HepG2 (cell line): ENCODE results near the gene NMUR1. TPM values are rescaled to one million over a fixed set of nuclear protein-coding genes. Genes with fewer than 3 reads are reported as not detected.
A peak's percentile ranks its signal among the peaks of the same experiment; 100 is the strongest.

Source experiments
- ARNT2 ChIP-seq: sonication (generic); formaldehyde crosslinking; IDR thresholded peaks from 2 replicates; pipeline ENCODE4 v1.8.0; 2022; ENCODE audit warnings: mild to moderate bottlenecking, low read depth, missing genetic modification reagents, moderate library complexity
- BRD4 ChIP-seq: sonication (generic); formaldehyde crosslinking; IDR thresholded peaks from 2 replicates; pipeline ENCODE4 v1.4.0; 2020; ENCODE audit warnings: missing genetic modification reagents
- KDM3A ChIP-seq: IDR thresholded peaks from 2 replicates; pipeline ENCODE4 v1.6.1; 2018; ENCODE audit warnings: low read depth, missing compliant biosample characterization
- KLF12 ChIP-seq: sonication (generic); formaldehyde crosslinking; IDR thresholded peaks from 2 replicates; pipeline ENCODE4 v1.4.0; 2020; ENCODE audit warnings: missing genetic modification reagents, borderline replicate concordance
- MTA1 ChIP-seq: sonication (generic); formaldehyde crosslinking; IDR thresholded peaks from 2 replicates; pipeline ENCODE4 v1.4.0; 2020; ENCODE audit warnings: missing genetic modification reagents, mild to moderate bottlenecking, borderline replicate concordance
- NFYB ChIP-seq: sonication (generic); formaldehyde crosslinking; IDR thresholded peaks from 2 replicates; pipeline ENCODE4 v1.4.0; 2020; ENCODE audit warnings: missing genetic modification reagents
- PTBP1 ChIP-seq: fragments of 200-400 bp; formaldehyde crosslinking; IDR thresholded peaks from 2 replicates; pipeline ENCODE4 v1.6.1; 2018; ENCODE audit warnings: low read length, low read depth; ENCODE audit not compliant: poor library complexity, severe bottlenecking
- SNAPC2 ChIP-seq: sonication (generic); formaldehyde crosslinking; IDR thresholded peaks from 2 replicates; pipeline ENCODE4 v1.8.1; 2022; ENCODE audit warnings: mild to moderate bottlenecking, missing genetic modification reagents
- SOX6 ChIP-seq, 2 experiments: fragments of 450-650 bp in 1 of 2; sonication (generic) in 1 of 2; formaldehyde crosslinking in 1 of 2; IDR thresholded peaks; 2 replicates each; pipeline versions ENCODE4 v1.4.0 to v1.6.1; 2017 to 2020; ENCODE audit warnings: antibody characterized with exemption in 1 of 2, mild to moderate bottlenecking in 1 of 2, missing genetic modification reagents in 1 of 2
- TOPORS ChIP-seq: sonication (generic); formaldehyde crosslinking; IDR thresholded peaks from 2 replicates; pipeline ENCODE4 v1.8.0; 2023; ENCODE audit warnings: mild to moderate bottlenecking, missing genetic modification reagents
- YEATS4 ChIP-seq: sonication (generic); formaldehyde crosslinking; IDR thresholded peaks from 2 replicates; pipeline ENCODE4 v1.4.0; 2020; ENCODE audit warnings: missing genetic modification reagents, borderline replicate concordance
- ZFP90 ChIP-seq: sonication (generic); formaldehyde crosslinking; IDR thresholded peaks from 2 replicates; pipeline ENCODE4 v1.8.0; 2022; ENCODE audit warnings: missing genetic modification reagents, mild to moderate bottlenecking, inconsistent platforms, borderline replicate concordance
- ZNF124 ChIP-seq: sonication (generic); formaldehyde crosslinking; IDR thresholded peaks from 2 replicates; pipeline ENCODE4 v1.4.0; 2020; ENCODE audit warnings: missing genetic modification reagents
- ZNF44 ChIP-seq: sonication (generic); formaldehyde crosslinking; IDR thresholded peaks from 2 replicates; pipeline ENCODE4 v1.5.1; 2020; ENCODE audit warnings: mild to moderate bottlenecking, missing genetic modification reagents
- ZNF556 ChIP-seq: sonication (generic); formaldehyde crosslinking; IDR thresholded peaks from 2 replicates; pipeline ENCODE4 v1.4.0; 2020; ENCODE audit warnings: mild to moderate bottlenecking, missing genetic modification reagents, borderline replicate concordance
- polyA plus RNA-seq, 8 experiments: library from polyadenylated mRNA; depleted of rRNA in 3 of 8; stranded (reverse) in 7 of 8; unstranded in 1 of 8; fragments of >200 nt; fragmentation: Illumina TruSeq in 4 of 8; extraction: Trizol in 4 of 8; gene quantifications; 2 replicates each; pipeline versions ENCODE4 v1.2.1 to v1.2.3, GENCODE V29; 2011 to 2016; ENCODE audit warnings: low read depth in 4 of 8, missing spikeins in 1 of 8, mixed read lengths in 1 of 8; ENCODE audit not compliant: insufficient read depth in 1 of 8
- total RNA-seq, 5 experiments: library from RNA; depleted of rRNA; stranded (reverse); fragments of >200 nt; fragmentation: Illumina TruSeq; extraction: Trizol; gene quantifications; 2 replicates each; pipeline ENCODE4 v1.2.3, GENCODE V29; 2016; ENCODE audit warnings: low read depth in 1 of 5
- TF ChIP-seq, protein P1 (sequence below): sonication (generic); formaldehyde crosslinking; IDR thresholded peaks from 2 replicates; pipeline ENCODE4 v1.8.0; 2022; ENCODE audit warnings: mild to moderate bottlenecking, missing genetic modification reagents, moderate library complexity
- TF ChIP-seq, protein P2 (sequence below): sonication (generic); formaldehyde crosslinking; IDR thresholded peaks from 2 replicates; pipeline ENCODE4 v1.8.1; 2023; ENCODE audit warnings: mild to moderate bottlenecking, moderate library complexity, missing genetic modification reagents
- TF ChIP-seq, protein P3 (sequence below): sonication (generic); formaldehyde crosslinking; IDR thresholded peaks from 2 replicates; pipeline ENCODE4 v1.4.0; 2020; ENCODE audit warnings: missing genetic modification reagents, low read depth, mild to moderate bottlenecking, borderline replicate concordance
- TF ChIP-seq, protein P4 (sequence below): sonication (generic); formaldehyde crosslinking; IDR thresholded peaks from 2 replicates; pipeline ENCODE4 v1.5.0; 2020; ENCODE audit warnings: mild to moderate bottlenecking, missing genetic modification reagents
- TF ChIP-seq, protein P5 (sequence below): sonication (generic); formaldehyde crosslinking; IDR thresholded peaks from 2 replicates; pipeline ENCODE4 v1.5.0; 2020; ENCODE audit warnings: missing genetic modification reagents
- TF ChIP-seq, protein P6 (sequence below): IDR thresholded peaks from 2 replicates; pipeline ENCODE4 v1.6.1; 2016; ENCODE audit warnings: missing biosample characterization, missing genetic modification reagents, low read depth

Gene NMUR1
- total and polyA plus RNA-seq, 2 of the 13 experiments (the other 11 are each of a cell fraction or from before 2014, with no cell fraction given), result not detected

DNA sequence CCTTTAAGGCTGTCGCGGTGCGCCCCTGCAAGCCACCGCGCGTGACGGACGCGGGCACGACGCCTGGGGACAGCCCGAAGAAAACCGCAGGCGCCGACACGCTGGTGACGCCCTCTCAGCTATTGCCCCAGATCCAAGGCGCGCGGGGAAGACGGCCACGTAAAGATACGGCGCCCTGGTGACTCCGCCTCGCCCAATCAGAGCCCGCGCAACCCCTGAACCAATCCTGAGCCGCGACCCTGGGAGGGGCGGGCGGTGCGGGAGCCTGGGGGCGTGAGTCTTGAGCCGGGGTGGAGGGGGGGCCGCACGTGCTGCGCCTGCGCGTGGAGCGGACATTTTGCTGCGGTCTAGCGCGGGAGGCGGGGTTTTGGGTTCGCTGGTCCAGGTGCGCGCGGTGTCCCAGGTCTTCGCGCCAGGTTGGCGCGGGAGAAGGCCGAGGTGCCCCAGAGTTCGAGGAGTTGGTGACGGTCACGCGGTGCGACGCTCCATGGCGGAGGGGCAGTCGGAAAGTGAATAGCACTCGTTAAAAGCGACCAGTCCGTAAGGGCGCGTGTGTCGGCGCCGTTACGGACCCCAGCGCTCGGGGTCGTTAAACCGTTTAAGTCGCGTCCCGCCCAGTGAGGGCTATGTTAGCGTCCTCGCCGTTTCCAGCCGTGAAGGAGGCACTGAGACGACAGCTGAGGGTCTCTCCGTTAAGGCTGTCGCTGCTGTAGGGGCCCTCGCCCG lies 15.9 kb downstream of the NMUR1 start (continued):
- TF ChIP-seq, protein P1, sequence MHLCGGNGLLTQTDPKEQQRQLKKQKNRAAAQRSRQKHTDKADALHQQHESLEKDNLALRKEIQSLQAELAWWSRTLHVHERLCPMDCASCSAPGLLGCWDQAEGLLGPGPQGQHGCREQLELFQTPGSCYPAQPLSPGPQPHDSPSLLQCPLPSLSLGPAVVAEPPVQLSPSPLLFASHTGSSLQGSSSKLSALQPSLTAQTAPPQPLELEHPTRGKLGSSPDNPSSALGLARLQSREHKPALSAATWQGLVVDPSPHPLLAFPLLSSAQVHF (CRISPR knock-in tag), result no peak
- no peak for TF ChIP-seq SOX6 (IDR thresholded peaks at IDR 0.05)
- TF ChIP-seq SOX6 (CRISPR knock-in tag; IDR thresholded peaks at IDR 0.05), result no peak
- TF ChIP-seq, protein P2, sequence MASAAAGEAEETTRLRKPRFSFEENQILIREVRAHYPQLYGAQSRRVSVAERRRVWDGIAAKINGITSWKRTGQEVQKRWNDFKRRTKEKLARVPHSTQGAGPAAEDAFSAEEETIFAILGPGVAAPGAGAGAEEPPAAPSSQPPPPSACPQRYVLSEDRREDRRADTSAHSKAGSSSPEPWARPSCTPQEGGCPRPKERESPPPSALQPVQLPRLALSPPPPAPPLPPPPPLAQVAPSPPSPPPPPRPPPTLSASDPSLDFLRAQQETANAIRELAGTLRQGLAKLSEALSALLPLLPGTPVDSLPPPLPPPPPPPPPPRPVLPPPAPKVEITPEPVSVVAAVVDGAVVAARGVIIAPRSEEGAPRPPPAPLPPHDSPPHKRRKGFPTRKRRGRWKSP, result no peak
- 0 out of 2 replicates have a peak, but pooled peaks have one; percentile 19 for TF ChIP-seq MTA1 (CRISPR knock-in tag)
- peak; percentile 57; the same call in 1 of the 2 replicates for TF ChIP-seq ARNT2
- TF ChIP-seq KLF12 (CRISPR knock-in tag), result no peak
- TF ChIP-seq PTBP1, result peak; percentile 36
- TF ChIP-seq, protein P3, sequence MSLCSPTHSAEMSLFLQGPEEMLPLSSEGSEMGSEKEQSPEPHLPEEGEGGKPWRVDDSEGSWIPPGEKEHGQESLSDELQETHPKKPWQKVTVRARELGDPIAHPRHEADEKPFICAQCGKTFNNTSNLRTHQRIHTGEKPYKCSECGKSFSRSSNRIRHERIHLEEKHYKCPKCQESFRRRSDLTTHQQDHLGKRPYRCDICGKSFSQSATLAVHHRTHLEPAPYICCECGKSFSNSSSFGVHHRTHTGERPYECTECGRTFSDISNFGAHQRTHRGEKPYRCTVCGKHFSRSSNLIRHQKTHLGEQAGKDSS (CRISPR knock-in tag), result no peak
- TF ChIP-seq YEATS4 (CRISPR knock-in tag), result peak; percentile 35; the same call in 1 of the 2 replicates
- TF ChIP-seq, protein P4, sequence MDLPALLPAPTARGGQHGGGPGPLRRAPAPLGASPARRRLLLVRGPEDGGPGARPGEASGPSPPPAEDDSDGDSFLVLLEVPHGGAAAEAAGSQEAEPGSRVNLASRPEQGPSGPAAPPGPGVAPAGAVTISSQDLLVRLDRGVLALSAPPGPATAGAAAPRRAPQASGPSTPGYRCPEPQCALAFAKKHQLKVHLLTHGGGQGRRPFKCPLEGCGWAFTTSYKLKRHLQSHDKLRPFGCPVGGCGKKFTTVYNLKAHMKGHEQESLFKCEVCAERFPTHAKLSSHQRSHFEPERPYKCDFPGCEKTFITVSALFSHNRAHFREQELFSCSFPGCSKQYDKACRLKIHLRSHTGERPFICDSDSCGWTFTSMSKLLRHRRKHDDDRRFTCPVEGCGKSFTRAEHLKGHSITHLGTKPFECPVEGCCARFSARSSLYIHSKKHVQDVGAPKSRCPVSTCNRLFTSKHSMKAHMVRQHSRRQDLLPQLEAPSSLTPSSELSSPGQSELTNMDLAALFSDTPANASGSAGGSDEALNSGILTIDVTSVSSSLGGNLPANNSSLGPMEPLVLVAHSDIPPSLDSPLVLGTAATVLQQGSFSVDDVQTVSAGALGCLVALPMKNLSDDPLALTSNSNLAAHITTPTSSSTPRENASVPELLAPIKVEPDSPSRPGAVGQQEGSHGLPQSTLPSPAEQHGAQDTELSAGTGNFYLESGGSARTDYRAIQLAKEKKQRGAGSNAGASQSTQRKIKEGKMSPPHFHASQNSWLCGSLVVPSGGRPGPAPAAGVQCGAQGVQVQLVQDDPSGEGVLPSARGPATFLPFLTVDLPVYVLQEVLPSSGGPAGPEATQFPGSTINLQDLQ (CRISPR knock-in tag), result 0 out of 2 replicates have a peak, but pooled peaks have one; percentile 43
- TF ChIP-seq SNAPC2 (CRISPR knock-in tag), result no peak
- TF ChIP-seq ZFP90 (CRISPR knock-in tag), result 0 out of 2 replicates have a peak, but pooled peaks have one; percentile 59
- TF ChIP-seq, protein P5, sequence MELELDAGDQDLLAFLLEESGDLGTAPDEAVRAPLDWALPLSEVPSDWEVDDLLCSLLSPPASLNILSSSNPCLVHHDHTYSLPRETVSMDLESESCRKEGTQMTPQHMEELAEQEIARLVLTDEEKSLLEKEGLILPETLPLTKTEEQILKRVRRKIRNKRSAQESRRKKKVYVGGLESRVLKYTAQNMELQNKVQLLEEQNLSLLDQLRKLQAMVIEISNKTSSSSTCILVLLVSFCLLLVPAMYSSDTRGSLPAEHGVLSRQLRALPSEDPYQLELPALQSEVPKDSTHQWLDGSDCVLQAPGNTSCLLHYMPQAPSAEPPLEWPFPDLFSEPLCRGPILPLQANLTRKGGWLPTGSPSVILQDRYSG (CRISPR knock-in tag), result 0 out of 2 replicates have a peak, but pooled peaks have one; percentile 54
- TF ChIP-seq NFYB (CRISPR knock-in tag), result peak; percentile 74
- TF ChIP-seq TOPORS (CRISPR knock-in tag), result peak; percentile 30; the same call in 1 of the 2 replicates
- TF ChIP-seq ZNF556 (CRISPR knock-in tag), result no peak
- no peak for TF ChIP-seq ZNF124 (CRISPR knock-in tag)
- TF ChIP-seq BRD4 (CRISPR knock-in tag), result peak; percentile 36; the same call in 1 of the 2 replicates
- no peak for TF ChIP-seq ZNF44 (CRISPR knock-in tag)
- TF ChIP-seq, protein P6, sequence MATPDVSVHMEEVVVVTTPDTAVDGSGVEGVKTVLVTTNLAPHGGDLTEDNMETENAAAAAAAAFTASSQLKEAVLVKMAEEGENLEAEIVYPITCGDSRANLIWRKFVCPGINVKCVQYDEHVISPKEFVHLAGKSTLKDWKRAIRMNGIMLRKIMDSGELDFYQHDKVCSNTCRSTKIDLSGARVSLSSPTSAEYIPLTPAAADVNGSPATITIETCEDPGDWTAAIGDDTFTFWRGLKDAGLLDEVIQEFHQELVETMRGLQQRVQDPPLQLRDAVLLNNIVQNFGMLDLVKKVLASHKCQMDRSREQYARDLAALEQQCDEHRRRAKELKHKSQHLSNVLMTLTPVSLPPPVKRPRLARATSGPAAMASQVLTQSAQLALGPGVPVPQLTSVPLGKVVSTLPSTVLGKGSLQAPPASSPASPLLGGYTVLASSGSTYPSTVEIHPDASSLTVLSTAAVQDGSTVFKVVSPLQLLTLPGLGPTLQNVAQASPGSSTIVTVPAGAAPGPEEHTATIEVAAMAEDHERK, result no peak
- TF ChIP-seq KDM3A, result no peak
